ENCODE data around the gene CSNK1G1.
"Not testable (repeated sequence)": the region's sequence is repeated elsewhere in the genome, so short reads cannot be mapped to it uniquely, and the experiment has no call there.

The CSNK1G1 gene

GRCh38 chr15:64235552-64235951, 120.4 kb downstream of the CSNK1G1 start:
- no peak for DNase-seq

GRCh38 chr15:64233299-64233698, 122.7 kb downstream of the CSNK1G1 start:
- DNase-seq: no peak

GRCh38 chr15:64232400-64232799, 123.6 kb downstream of the CSNK1G1 start:
- no peak for DNase-seq

GRCh38 chr15:64229129-64229724, 126.7 kb downstream of the CSNK1G1 start:
- no peak for DNase-seq

- DNase-seq: no peak
Observed at GRCh38 chr15:64225804-64226203, 130.2 kb downstream of the CSNK1G1 start.

GRCh38 chr15:64224511-64224910, 131.5 kb downstream of the CSNK1G1 start:
- DNase-seq: no peak

- DNase-seq: no peak
Observed at GRCh38 chr15:64223882-64224281, 132.1 kb downstream of the CSNK1G1 start.

- no peak for DNase-seq
Observed at GRCh38 chr15:64222573-64223366, 133.2 kb downstream of the CSNK1G1 start.

GRCh38 chr15:64221911-64222310, 134.1 kb downstream of the CSNK1G1 start:
- DNase-seq: not testable (repeated sequence)

GRCh38 chr15:64217429-64217750, 138.6 kb downstream of the CSNK1G1 start:
- DNase-seq: not testable (repeated sequence)

GRCh38 chr15:64216730-64217428, 139.1 kb downstream of the CSNK1G1 start:
- DNase-seq: no peak

- DNase-seq: no peak
Observed at GRCh38 chr15:64216196-64216595, 139.8 kb downstream of the CSNK1G1 start.

GRCh38 chr15:64213646-64214045, 142.3 kb downstream of the CSNK1G1 start:
- DNase-seq: no peak

GRCh38 chr15:64211696-64212095, 144.3 kb downstream of the CSNK1G1 start:
- DNase-seq: no peak

GRCh38 chr15:64210371-64210770, 145.6 kb downstream of the CSNK1G1 start:
- no peak for DNase-seq

GRCh38 chr15:64209680-64210334, 146.2 kb downstream of the CSNK1G1 start:
- DNase-seq: no peak

- DNase-seq: no peak
Observed at GRCh38 chr15:64205202-64205601, 150.8 kb downstream of the CSNK1G1 start.

- DNase-seq: no peak
Observed at GRCh38 chr15:64197425-64197824, 158.5 kb downstream of the CSNK1G1 start.

- DNase-seq: no peak
Observed at GRCh38 chr15:64193971-64194370, 162.0 kb downstream of the CSNK1G1 start.

GRCh38 chr15:64191971-64192830, 163.8 kb downstream of the CSNK1G1 start:
- no peak for DNase-seq

GRCh38 chr15:64187396-64188191, 168.4 kb downstream of the CSNK1G1 start:
- DNase-seq: no peak

Measured in stimulated activated CD4-positive, alpha-beta T cell treated with anti-CD3 and anti-CD28 coated beads, Interleukin-1b, Interleukin-23, amount 100 ng/mL, for 48 hours (primary cell).